ENCODE results near the gene PLD2. TPM values are rescaled to one million over a fixed set of nuclear protein-coding genes. Genes with fewer than 3 reads are reported as not detected.
A peak's percentile ranks its signal among the peaks of the same experiment; 100 is the strongest.

PLD2 gene
- total RNA-seq, 4 donors from 2014 or later = 13.9 to 81.9 (median 18.9) TPM

DNA sequence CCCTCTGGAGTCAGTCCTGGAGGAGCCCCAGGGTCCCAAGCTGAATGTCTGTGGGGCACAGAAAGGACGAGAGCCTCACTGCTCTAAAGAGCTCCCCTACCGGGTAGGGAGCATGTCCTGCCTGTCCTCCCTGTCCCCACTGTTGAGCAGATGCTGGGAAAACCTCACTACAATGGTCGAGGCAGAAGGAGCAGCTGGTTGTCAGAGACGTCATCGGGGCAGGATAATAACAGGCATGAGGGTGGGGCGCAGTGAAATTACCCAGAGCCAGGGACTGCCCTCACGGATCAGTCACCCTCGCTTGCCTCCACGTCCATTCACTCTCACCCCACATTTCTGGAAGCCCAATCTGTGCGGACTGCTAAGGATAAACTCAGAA is 34.7 kb upstream of the PLD2 start:
- Histone ChIP-seq H3K27ac (peak overlapping the region; percentile 75 to 82 (median 78)), H3K9me3 (no peaks in the 10 kb centered on the region), H3K36me3 (no peaks in the 10 kb centered on the region), H3K27me3 (no peaks in the 10 kb centered on the region), H3K4me1 (peaks cover 0 to 23% (median 5%) of the 10 kb centered on the region in 4 donors), H3K4me3 (peak overlapping the region in 2 of 4 donors; percentile 3 to 24)
- in situ Hi-C loops (cut with MboI; ENCODE audit: low pct_ligation_motif_present in 1 of 4, low pct_unique_long_range_greater_than_20kb in 1 of 4, low sequenced_read_pairs in 3 of 4) (no loop called here), intact Hi-C loops (cut with DNase I; ENCODE audit: low total_unique reads) (no loop called here)
- DNase-seq = peak; percentile 74
- WGBS, 2 donors (ENCODE audit: low coverage in 1 of 2) = 42 to 86% methylated on average over 1 to 10 of the region's 10 CpGs
- TF ChIP-seq POLR2AphosphoS5 (IDR thresholded peaks at IDR 0.05) = peak in 1 of 3 donors; percentile 37
- TF ChIP-seq POLR2A (IDR thresholded peaks at IDR 0.05) = no peak

GRCh38 chr17:4777969-4778760 is 28.8 kb upstream of the PLD2 start:
- H3K4me1 ChIP-seq = no peaks in the 10 kb centered on the region
- peaks cover 18% of the 10 kb centered on the region for H3K27me3 ChIP-seq
- H3K9me3 ChIP-seq = no peaks in the 10 kb centered on the region
- no peak for DNase-seq
- H3K36me3 ChIP-seq = no peaks in the 10 kb centered on the region
- TF ChIP-seq POLR2AphosphoS5 (IDR thresholded peaks at IDR 0.05) (no peak), POLR2A (IDR thresholded peaks at IDR 0.05) (no peak), CTCF (IDR thresholded peaks at IDR 0.05) (no peak), EP300 (IDR thresholded peaks at IDR 0.05; ENCODE audit: low read depth) (no peak)
- WGBS, 2 donors (ENCODE audit: low coverage in 1 of 2) = 83 to 84% methylated on average over 1 to 9 of the region's 9 CpGs
- intact Hi-C loops (cut with DNase I; ENCODE audit: low total_unique reads) (no loop called here), in situ Hi-C loops (cut with MboI; ENCODE audit: low pct_ligation_motif_present in 1 of 4, low pct_unique_long_range_greater_than_20kb in 1 of 4, low sequenced_read_pairs in 3 of 4) (loop anchor here in 2 of 4 donors (25.0 kb wide), 1 partner anchor 109 kb away; the partner anchor contains the start of gene C17orf107 (in 2 of the 2))
- no peak overlapping the region for H3K27ac ChIP-seq
- no peak overlapping the region for H3K4me3 ChIP-seq

- in situ Hi-C loops (cut with MboI; ENCODE audit: low pct_ligation_motif_present in 1 of 4, low pct_unique_long_range_greater_than_20kb in 1 of 4, low sequenced_read_pairs in 3 of 4) (loop anchor here (10.0 to 25.0 kb wide), 3 partner anchors 46 to 107 kb away; partner anchors contain the start of genes C17orf107 (in 2 of the 4), CXCL16 (in 1 of the 4), MED11 (in 1 of the 4) and ZMYND15 (in 1 of the 4)), intact Hi-C loops (cut with DNase I; ENCODE audit: low total_unique reads) (loop anchor here (10.0 kb wide), 1 partner anchor 46 kb away; the partner anchor contains the start of genes CXCL16, MED11 and ZMYND15)
- Histone ChIP-seq H3K9me3 (no peaks in the 10 kb centered on the region), H3K27me3 (peaks cover 40% of the 10 kb centered on the region), H3K27ac (no peak overlapping the region), H3K36me3 (no peaks in the 10 kb centered on the region), H3K4me3 (no peak overlapping the region), H3K4me1 (peaks cover 0 to 5% (median 3%) of the 10 kb centered on the region in 4 donors)
- no peak for DNase-seq
- no peak for TF ChIP-seq POLR2AphosphoS5 (IDR thresholded peaks at IDR 0.05)
- no peak for TF ChIP-seq CTCF (IDR thresholded peaks at IDR 0.05)
- TF ChIP-seq POLR2A (IDR thresholded peaks at IDR 0.05) = no peak
- TF ChIP-seq EP300 (IDR thresholded peaks at IDR 0.05; ENCODE audit: low read depth) = no peak
- 83% methylated on average over 11 of the region's 11 CpGs; no CpG with 5 or more reads in 1 of the 2 donors for WGBS, 2 donors (ENCODE audit: low coverage in 1 of 2)
Measured at GRCh38 chr17:4780325-4780955, 26.5 kb upstream of the PLD2 start.

- Histone ChIP-seq H3K4me3 (no peak overlapping the region), H3K4me1 (peaks cover 0 to 24% (median 21%) of the 10 kb centered on the region in 4 donors), H3K9me3 (no peaks in the 10 kb centered on the region), H3K27me3 (peaks cover 49% of the 10 kb centered on the region), H3K36me3 (no peaks in the 10 kb centered on the region), H3K27ac (no peak overlapping the region)
- DNase-seq = no peak
- intact Hi-C loops (cut with DNase I; ENCODE audit: low total_unique reads) = loop anchor here (10.0 kb wide), 1 partner anchor 48 kb away; the partner anchor contains the start of genes CXCL16, MED11 and ZMYND15
- 58 to 66% methylated on average over 8 to 28 of the region's 28 CpGs for WGBS, 2 donors (ENCODE audit: low coverage in 1 of 2)
- no peak for TF ChIP-seq CTCF (IDR thresholded peaks at IDR 0.05)
- no peak for TF ChIP-seq POLR2A (IDR thresholded peaks at IDR 0.05)
- TF ChIP-seq POLR2AphosphoS5 (IDR thresholded peaks at IDR 0.05) = no peak
- no peak for TF ChIP-seq EP300 (IDR thresholded peaks at IDR 0.05; ENCODE audit: low read depth)
- in situ Hi-C loops (cut with MboI; ENCODE audit: low pct_ligation_motif_present in 1 of 4, low pct_unique_long_range_greater_than_20kb in 1 of 4, low sequenced_read_pairs in 3 of 4) = loop anchor here (10.0 to 25.0 kb wide), 3 partner anchors 48 to 105 kb away; partner anchors contain the start of genes C17orf107 (in 2 of the 4), CXCL16 (in 1 of the 4), MED11 (in 1 of the 4) and ZMYND15 (in 1 of the 4)
Measured at GRCh38 chr17:4782652-4783051, 24.3 kb upstream of the PLD2 start.
